ENCODE data around the gene HM13. TPM values are rescaled to one million over a fixed set of nuclear protein-coding genes. Genes with fewer than 3 reads are reported as not detected.
A peak's percentile ranks its signal among the peaks of the same experiment; 100 is the strongest.
"Not testable (repeated sequence)": the region's sequence is repeated elsewhere in the genome, so short reads cannot be mapped to it uniquely, and the experiment has no call there.

Gene HM13
- total and polyA plus RNA-seq, 9 donors, result 30.2 to 158 (median 97.3) TPM

GRCh38 chr20:31595654-31596411 is 81.6 kb downstream of the HM13 start:
- Histone ChIP-seq H3K36me3 (no peaks in the 10 kb centered on the region), H3K9me3 (no peaks in the 10 kb centered on the region), H3K4me3 (no peak overlapping the region), H3K27me3 (no peaks in the 10 kb centered on the region), H3K4me1 (ENCODE audit: insufficient read depth) (no peaks in the 10 kb centered on the region), H3K27ac (peak overlapping the region in 1 of 2 donors; percentile 65)
- intact Hi-C loops (cut with DNase I), result no loop called here
- peak; percentile 86 to 93 (median 89) for DNase-seq
- 6 to 18% (median 14%) methylated on average over 15 of the region's 15 CpGs for WGBS, 3 donors
- TF ChIP-seq CTCF (IDR thresholded peaks at IDR 0.05) (no peak), EP300 (IDR thresholded peaks at IDR 0.05) (peak; percentile 26), POLR2A (IDR thresholded peaks at IDR 0.05) (no peak)

- H3K27ac ChIP-seq, result peak overlapping the region in 1 of 2 donors; percentile 65
- H3K9me3 ChIP-seq; H3K27me3 ChIP-seq; H3K4me1 ChIP-seq (ENCODE audit: insufficient read depth); intact Hi-C loops (cut with DNase I); DNase-seq; H3K36me3 ChIP-seq; H3K4me3 ChIP-seq: not testable (repeated sequence)
- 46 to 67% (median 53%) methylated on average over 4 of the region's 4 CpGs for WGBS, 3 donors
Observed at GRCh38 chr20:31596412-31596715, 82.1 kb downstream of the HM13 start.

- no peak for TF ChIP-seq EP300 (IDR thresholded peaks at IDR 0.05)
- TF ChIP-seq POLR2A (IDR thresholded peaks at IDR 0.05), result no peak
- TF ChIP-seq CTCF (IDR thresholded peaks at IDR 0.05), result no peak
- WGBS, 3 donors, result 71 to 75% (median 73%) methylated on average over 4 of the region's 4 CpGs
- Histone ChIP-seq H3K4me3 (no peak overlapping the region), H3K27ac (peak overlapping the region in 1 of 2 donors; percentile 65), H3K9me3 (no peaks in the 10 kb centered on the region), H3K27me3 (no peaks in the 10 kb centered on the region), H3K36me3 (no peaks in the 10 kb centered on the region), H3K4me1 (ENCODE audit: insufficient read depth) (no peaks in the 10 kb centered on the region)
- intact Hi-C loops (cut with DNase I), result no loop called here
- no peak for DNase-seq
Observed at GRCh38 chr20:31596831-31597480, 82.7 kb downstream of the HM13 start.

GRCh38 chr20:31597481-31597855 is 83.2 kb downstream of the HM13 start:
- 87 to 96% (median 96%) methylated on average over 2 of the region's 2 CpGs for WGBS, 3 donors
- no peak for DNase-seq
- Histone ChIP-seq H3K9me3 (no peaks in the 10 kb centered on the region), H3K4me3 (no peak overlapping the region), H3K27ac (no peak overlapping the region), H3K4me1 (ENCODE audit: insufficient read depth) (no peaks in the 10 kb centered on the region), H3K36me3 (no peaks in the 10 kb centered on the region), H3K27me3 (no peaks in the 10 kb centered on the region)
- TF ChIP-seq EP300 (IDR thresholded peaks at IDR 0.05), result no peak
- no peak for TF ChIP-seq CTCF (IDR thresholded peaks at IDR 0.05)
- no peak for TF ChIP-seq POLR2A (IDR thresholded peaks at IDR 0.05)
- intact Hi-C loops (cut with DNase I), result no loop called here

- H3K27ac ChIP-seq, result no peak overlapping the region
Observed at GRCh38 chr20:31602431-31602778, 88.2 kb downstream of the HM13 start.

More at GRCh38 chr20:31602431-31602778, 88.2 kb downstream of the HM13 start:
- intact Hi-C loops (cut with DNase I), result no loop called here
- H3K4me1 ChIP-seq (ENCODE audit: insufficient read depth), result peaks cover 4% of the 10 kb centered on the region
- no peak overlapping the region for H3K4me3 ChIP-seq
- DNase-seq, result no peak
- 82 to 85% (median 84%) methylated on average over 4 of the region's 4 CpGs for WGBS, 3 donors
- no peak for TF ChIP-seq CTCF (IDR thresholded peaks at IDR 0.05)
- TF ChIP-seq EP300 (IDR thresholded peaks at IDR 0.05), result no peak
- TF ChIP-seq POLR2A (IDR thresholded peaks at IDR 0.05), result no peak
- H3K36me3 ChIP-seq, result no peaks in the 10 kb centered on the region
- H3K9me3 ChIP-seq, result no peaks in the 10 kb centered on the region
- H3K27me3 ChIP-seq, result no peaks in the 10 kb centered on the region

Data from ovary (tissue), 9 donors.